ENCODE data around the gene MRTFB. TPM values are rescaled to one million over a fixed set of nuclear protein-coding genes. Genes with fewer than 3 reads are reported as not detected.

Gene MRTFB
- total and polyA plus RNA-seq, 11 donors = 8.0 to 38.3 (median 25.3) TPM

DNA sequence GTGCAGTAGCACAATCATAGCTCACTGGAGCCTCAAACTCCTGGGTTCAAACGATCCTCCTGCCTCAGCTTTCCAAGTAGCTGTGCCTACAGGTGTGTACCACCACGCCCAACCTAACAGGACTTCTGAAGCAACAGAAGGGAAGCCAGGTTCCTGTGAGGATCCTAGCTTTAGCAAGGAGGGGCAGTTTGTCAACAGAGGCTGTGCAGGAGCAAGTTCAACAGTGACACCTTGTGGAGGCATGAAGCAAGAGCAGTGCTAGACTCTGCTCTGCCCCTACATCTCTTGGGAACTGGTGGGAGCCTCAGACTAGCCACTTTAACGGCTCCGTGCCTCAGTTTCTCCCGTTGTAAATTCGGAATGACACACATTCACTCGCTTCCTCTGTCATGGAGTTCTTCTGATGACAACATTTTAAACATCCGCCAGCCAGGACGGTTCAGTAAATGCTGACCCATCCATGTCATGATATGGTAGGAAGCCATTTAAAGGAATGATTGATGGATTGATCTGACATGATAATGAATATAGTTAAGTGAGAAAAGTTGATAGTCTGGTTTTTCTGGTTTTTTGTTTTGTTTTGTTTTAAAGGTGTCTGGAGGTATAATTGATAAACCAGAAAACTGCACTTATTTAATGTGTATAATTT is 218.7 kb downstream of the MRTFB start:
- 40 to 49% (median 43%) methylated on average over 9 of the region's 9 CpGs for WGBS, 4 donors
- no peak for DNase-seq
- ATAC-seq = no peak
- H3K4me3 ChIP-seq = no peak overlapping the region
- H3K27me3 ChIP-seq = no peaks in the 10 kb centered on the region
- H3K36me3 ChIP-seq = no peaks in the 10 kb centered on the region
- H3K27ac ChIP-seq = no peak overlapping the region
- peaks cover 0 to 19% (median 12%) of the 10 kb centered on the region in 12 donors for H3K9me3 ChIP-seq
- intact Hi-C loops (cut with DNase I) = loop anchor here in 5 of 10 donors (5.0 to 10.0 kb wide), 3 partner anchors 143 to 368 kb away; partner anchors contain the start of gene ERCC4 (in 5 of the 5)
- H3K4me1 ChIP-seq = peaks cover 0 to 27% (median 8%) of the 10 kb centered on the region in 12 donors
- TF ChIP-seq POLR2A (IDR thresholded peaks at IDR 0.05) = no peak
- TF ChIP-seq, protein P1, sequence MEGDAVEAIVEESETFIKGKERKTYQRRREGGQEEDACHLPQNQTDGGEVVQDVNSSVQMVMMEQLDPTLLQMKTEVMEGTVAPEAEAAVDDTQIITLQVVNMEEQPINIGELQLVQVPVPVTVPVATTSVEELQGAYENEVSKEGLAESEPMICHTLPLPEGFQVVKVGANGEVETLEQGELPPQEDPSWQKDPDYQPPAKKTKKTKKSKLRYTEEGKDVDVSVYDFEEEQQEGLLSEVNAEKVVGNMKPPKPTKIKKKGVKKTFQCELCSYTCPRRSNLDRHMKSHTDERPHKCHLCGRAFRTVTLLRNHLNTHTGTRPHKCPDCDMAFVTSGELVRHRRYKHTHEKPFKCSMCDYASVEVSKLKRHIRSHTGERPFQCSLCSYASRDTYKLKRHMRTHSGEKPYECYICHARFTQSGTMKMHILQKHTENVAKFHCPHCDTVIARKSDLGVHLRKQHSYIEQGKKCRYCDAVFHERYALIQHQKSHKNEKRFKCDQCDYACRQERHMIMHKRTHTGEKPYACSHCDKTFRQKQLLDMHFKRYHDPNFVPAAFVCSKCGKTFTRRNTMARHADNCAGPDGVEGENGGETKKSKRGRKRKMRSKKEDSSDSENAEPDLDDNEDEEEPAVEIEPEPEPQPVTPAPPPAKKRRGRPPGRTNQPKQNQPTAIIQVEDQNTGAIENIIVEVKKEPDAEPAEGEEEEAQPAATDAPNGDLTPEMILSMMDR (IDR thresholded peaks at IDR 0.05) = peak in 6 of 12 donors; percentile 30 to 45 (median 33)

DNA sequence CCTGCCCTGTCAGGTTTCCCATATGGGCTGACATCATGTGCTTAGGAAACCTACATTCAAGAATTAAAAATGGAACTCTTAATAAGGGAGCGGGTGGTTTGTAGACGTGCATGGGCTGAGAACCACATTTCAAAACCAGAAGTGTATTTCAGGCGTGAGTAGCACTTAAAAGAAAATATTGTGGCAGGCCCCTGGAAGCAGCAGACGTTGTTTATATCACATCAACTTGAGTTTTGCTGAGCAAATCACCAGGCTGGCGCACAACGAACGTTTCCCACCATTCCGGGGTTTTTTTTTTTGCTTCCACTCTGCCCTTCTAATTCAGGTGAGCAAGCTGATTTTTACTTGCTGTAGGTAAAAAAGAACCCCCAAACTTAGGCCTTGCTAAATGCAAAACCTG is 220.2 kb downstream of the MRTFB start:
- H3K27ac ChIP-seq = no peak overlapping the region
- TF ChIP-seq, protein P1 (IDR thresholded peaks at IDR 0.05) = no peak
- TF ChIP-seq POLR2A (IDR thresholded peaks at IDR 0.05) = no peak

DNA sequence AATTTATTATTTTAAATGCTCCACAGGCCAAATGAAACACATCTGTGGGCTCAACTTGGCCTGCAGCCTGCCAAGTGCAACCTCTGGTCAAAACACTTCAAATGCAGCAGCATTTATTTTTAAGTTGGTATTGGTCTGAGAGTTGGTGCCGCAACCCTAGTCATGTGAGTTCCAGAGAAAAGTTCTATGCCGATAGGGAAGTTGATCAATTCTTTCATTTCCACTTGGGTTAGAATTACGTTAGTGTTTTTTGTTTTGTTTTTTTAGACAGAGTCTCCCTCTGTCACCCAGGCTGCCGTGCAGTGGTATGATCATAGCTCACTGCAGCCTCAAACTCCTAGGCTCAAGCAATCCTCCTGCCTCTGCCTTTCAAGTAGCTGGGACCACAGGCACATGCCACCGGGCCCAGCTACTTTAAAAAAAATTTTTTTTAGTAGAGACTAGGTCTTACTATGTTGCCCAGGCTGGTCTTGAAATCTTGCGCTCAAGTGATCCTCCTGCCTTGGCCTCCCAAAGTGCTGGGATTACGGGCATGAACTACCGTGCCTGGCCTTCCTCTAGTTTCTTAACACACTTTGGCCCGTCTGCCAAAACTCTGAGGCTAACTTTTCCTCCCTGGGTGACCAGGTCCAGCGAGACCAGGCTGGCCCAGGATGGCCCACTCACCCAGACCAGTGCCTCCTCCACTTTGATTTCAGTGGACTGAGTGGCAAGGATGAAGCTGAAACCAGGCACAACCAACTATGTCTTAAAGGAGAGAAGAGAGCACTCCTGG is 221.1 kb downstream of the MRTFB start:
- no peak for TF ChIP-seq POLR2A (IDR thresholded peaks at IDR 0.05)
- TF ChIP-seq, protein P1 (IDR thresholded peaks at IDR 0.05) = no peak
- peaks cover 0 to 14% (median 0%) of the 10 kb centered on the region in 12 donors for H3K4me1 ChIP-seq
- no peaks in the 10 kb centered on the region for H3K27me3 ChIP-seq
- intact Hi-C loops (cut with DNase I) = no loop called here
- DNase-seq = no peak
- H3K4me3 ChIP-seq = no peak overlapping the region
- peak in 1 of 4 donors; percentile 28 for ATAC-seq
- H3K9me3 ChIP-seq = peaks cover 0 to 19% (median 12%) of the 10 kb centered on the region in 12 donors
- WGBS, 4 donors = 82 to 89% (median 87%) methylated on average over 10 of the region's 10 CpGs
- peak overlapping the region in 1 of 12 donors; percentile 37 for H3K27ac ChIP-seq
- no peaks in the 10 kb centered on the region for H3K36me3 ChIP-seq

More for the DNA sequence above, 220.2 kb downstream of the MRTFB start:
- Histone ChIP-seq H3K4me1 (peaks cover 0 to 22% (median 6%) of the 10 kb centered on the region in 12 donors), H3K9me3 (peaks cover 0 to 19% (median 12%) of the 10 kb centered on the region in 12 donors), H3K36me3 (no peaks in the 10 kb centered on the region), H3K4me3 (no peak overlapping the region), H3K27me3 (no peaks in the 10 kb centered on the region)
- DNase-seq (no peak), ATAC-seq (no peak)
- 84 to 91% (median 86%) methylated on average over 8 of the region's 8 CpGs for WGBS, 4 donors
- intact Hi-C loops (cut with DNase I) = no loop called here

DNA sequence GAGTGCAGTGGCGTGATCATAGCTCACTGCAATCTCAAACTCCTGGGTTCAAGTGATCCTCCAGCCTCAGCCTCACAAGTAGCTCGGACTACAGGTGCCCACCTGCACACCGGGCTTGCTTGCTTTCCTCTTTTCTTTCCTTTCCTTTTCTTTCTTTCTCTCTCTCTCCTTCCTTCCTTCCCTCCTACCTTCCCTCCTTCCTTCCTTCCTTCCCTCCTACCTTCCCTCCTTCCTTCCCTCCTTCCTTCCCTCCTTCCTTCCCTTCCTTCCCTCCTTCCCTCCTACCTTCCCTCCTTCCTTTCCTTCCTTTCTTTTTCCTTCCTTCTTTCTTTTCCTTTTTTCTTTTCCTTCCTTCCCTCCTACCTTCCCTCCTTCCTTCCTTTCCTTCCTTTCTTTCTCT is 225.5 kb downstream of the MRTFB start:
- intact Hi-C loops (cut with DNase I) = loop anchor here in 1 of 10 donors (5.0 kb wide), 1 partner anchor 236 kb away; no protein-coding TSS in a partner anchor
- Histone ChIP-seq H3K27me3 (no peaks in the 10 kb centered on the region), H3K36me3 (no peaks in the 10 kb centered on the region), H3K27ac (no peak overlapping the region), H3K4me3 (no peak overlapping the region), H3K9me3 (no peaks in the 10 kb centered on the region), H3K4me1 (peaks cover 0 to 12% (median 6%) of the 10 kb centered on the region in 12 donors)
- TF ChIP-seq POLR2A (IDR thresholded peaks at IDR 0.05) = no peak
- TF ChIP-seq, protein P1 (IDR thresholded peaks at IDR 0.05) = no peak
- DNase-seq (no peak), ATAC-seq (no peak)
- 90 to 94% (median 91%) methylated on average over 3 of the region's 3 CpGs for WGBS, 4 donors
